NCI-H2107 (cell line): ENCODE data around the gene TCTN1.
"Not testable (repeated sequence)": the region's sequence is repeated elsewhere in the genome, so short reads cannot be mapped to it uniquely, and the experiment has no call there.

ENCODE experiments used
- DNase-seq: peaks from one replicate; lab custom pipeline; 2025; lab: John Stamatoyannopoulos, UW

The TCTN1 gene

DNA sequence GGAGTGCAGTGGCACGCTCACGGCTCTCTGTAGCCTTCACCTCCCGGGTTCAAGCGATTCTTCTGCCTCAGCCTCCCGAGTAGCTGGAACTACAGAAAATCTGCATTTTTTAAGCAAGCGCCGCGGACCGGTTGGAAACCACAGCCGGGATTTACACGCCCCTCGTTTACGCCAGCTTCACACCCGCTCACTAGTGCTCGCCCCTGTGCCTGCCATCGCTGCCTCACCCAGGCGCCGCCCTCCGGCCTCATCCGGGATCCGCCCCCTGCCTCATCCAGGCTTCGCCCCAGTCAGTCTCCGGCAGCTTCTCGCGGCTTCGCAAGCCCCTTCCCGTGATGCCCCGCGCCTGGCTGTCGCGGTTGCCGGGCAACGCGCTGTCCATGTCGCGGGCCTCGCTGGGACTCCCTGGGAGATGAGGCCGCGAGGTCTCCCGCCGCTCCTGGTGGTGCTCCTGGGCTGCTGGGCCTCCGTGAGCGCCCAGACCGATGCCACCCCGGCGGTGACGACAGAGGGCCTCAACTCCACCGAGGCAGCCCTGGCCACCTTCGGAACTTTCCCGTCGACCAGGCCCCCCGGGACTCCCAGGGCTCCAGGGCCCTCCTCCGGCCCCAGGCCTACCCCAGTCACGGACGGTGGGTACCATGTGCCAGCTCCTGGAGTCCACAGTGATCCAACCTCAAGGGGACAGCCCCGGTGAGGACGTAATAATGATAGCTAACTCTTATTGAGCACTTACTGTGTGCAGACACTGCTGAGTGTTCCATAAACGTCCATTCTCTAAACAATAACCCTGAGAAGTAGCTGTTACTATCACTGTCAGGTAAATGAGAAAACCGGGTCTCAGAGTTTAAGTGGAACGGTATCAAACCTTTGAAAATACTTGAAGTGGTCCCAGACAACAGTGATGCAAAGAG, at the start of gene TCTN1:
Gene TCTN1 (plus strand): TSS at position 359 of the 914 bp plus-strand sequence. CDS start 54 bp downstream, at position 413.
- DNase-seq: peak; percentile 91

DNA sequence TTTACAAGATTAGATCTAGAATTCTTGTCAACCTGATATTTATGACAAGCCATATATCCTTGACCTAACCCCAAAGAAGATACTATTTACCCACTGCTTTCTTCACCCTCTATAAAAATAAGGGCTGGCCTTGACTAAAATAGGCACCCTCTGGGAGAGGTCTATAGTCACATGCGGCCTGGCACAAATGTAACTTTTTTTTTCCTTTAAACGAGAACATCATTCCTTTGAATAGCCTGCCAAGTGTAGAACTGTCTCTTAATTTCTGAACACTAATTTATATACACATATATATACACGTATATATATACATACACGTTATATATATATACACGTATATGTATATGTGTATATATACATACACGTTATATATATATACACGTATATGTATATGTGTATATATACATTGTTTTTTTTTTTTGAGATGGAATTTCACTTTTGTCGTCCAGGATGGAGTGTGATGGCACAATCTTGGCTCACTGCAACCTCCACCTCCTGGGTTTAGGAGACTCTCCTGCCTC, 49.4 kb upstream of the TCTN1 start:
- no peak for DNase-seq

GRCh38 chr12:110565894-110566871, 47.7 kb upstream of the TCTN1 start:
- no peak for DNase-seq

- DNase-seq: no peak
Measured at GRCh38 chr12:110566993-110567392, 46.9 kb upstream of the TCTN1 start.

DNA sequence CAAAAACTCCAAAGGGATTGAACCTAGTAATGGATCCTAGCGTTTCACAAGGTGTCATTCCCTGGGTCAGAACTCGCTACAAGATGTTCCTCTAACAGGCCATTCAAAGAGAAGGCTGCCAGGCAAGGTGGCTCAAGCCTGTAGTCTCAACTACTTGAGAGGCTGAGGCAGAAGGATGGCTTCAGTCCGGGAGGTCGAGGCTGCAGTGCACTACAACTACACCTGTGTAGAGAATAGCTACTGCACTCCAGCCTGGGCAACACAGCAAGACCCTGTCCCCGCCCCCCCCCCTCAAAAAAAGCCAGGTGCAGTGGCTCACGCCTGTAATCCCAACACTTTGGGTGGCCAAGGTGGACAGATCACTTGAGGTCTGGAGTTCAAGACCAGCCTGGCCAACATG, 45.2 kb upstream of the TCTN1 start:
- no peak for DNase-seq

- DNase-seq: not testable (repeated sequence)
Measured at GRCh38 chr12:110569838-110570237, 44.1 kb upstream of the TCTN1 start.

DNA sequence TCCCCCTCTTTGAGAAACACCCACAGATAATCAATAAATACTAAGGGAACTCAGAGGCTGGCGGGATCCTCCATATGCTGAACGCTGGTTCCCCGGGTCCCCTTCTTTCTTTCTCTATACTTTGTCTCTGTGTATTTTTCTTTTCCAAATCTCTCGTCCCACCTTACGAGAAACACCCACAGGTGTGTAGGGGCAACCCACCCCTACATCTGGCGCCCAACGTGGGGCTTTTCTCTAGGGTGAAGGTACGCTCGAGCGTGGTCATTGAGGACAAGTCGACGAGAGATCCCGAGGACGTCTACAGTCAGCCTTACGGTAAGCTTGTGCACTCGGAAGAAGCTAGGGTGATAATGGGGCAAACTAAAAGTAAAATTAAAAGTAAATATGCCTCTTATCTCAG, 43.1 kb upstream of the TCTN1 start:
- not testable (repeated sequence) for DNase-seq

GRCh38 chr12:110574044-110574443, 39.9 kb upstream of the TCTN1 start:
- no peak for DNase-seq

DNA sequence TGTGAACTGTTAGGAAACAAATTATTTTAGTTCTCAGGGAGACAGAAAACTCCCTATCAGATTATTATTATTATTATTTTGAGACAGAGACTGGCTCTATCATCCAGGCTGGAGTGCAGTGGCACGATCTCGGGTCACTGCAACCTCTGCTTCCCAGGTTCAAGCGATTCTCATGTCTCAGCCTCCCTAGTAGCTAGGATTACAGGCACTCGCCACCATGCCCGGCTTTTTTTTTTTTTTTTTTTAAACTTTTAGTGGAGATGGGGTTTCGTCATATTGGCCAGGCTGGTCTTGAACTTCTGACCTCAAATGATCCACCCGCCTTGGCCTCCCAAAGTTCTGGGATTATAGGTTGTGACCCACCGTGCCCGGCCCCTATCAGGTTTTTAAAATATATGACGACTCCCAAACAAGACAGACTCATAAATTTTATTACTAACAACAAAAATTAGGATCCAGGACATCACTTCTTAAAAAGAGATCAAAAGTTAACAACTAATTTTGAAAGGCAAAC, 39.2 kb upstream of the TCTN1 start:
- DNase-seq: not testable (repeated sequence)

GRCh38 chr12:110575326-110575725, 38.6 kb upstream of the TCTN1 start:
- DNase-seq: no peak

GRCh38 chr12:110576504-110576903, 37.4 kb upstream of the TCTN1 start:
- no peak for DNase-seq

DNA sequence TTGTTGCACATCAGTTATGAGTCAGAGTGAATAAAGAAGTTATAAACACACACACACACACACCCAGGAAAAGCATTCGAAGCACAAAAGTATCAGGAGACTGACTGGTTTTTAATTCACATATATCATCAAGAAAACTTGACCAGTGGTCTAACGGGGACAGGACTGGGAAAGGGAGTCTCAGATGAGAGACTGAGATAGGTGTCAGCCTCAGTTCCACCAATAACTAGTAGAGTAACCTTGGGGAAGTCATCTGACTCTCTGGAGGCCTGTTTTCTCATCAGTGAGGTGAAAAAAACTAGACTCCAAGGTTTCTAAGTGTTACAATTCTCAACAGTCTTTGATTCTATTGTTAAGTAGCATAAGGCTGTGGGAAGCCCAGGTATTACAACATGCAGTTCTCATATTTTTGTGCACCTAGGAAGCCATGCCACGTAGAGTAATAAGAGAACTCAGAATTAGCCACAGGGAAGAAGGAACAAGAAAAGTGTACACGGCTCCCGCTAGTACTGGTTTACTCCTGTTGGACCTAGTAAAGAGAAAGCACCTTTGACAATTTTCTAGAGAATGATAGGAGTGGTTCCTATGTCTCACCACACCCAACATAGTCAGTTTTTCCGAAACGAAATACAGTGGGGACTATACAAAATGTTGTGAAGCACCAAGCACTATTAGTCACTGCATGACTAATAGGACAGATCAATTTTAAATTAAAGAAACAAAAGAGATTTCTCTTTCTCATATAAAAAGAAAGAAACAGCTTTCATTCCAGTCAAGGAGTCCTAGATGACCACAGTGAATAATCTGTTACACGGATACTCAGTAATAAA, 35.9 kb upstream of the TCTN1 start:
- peak; percentile 38 for DNase-seq

DNA sequence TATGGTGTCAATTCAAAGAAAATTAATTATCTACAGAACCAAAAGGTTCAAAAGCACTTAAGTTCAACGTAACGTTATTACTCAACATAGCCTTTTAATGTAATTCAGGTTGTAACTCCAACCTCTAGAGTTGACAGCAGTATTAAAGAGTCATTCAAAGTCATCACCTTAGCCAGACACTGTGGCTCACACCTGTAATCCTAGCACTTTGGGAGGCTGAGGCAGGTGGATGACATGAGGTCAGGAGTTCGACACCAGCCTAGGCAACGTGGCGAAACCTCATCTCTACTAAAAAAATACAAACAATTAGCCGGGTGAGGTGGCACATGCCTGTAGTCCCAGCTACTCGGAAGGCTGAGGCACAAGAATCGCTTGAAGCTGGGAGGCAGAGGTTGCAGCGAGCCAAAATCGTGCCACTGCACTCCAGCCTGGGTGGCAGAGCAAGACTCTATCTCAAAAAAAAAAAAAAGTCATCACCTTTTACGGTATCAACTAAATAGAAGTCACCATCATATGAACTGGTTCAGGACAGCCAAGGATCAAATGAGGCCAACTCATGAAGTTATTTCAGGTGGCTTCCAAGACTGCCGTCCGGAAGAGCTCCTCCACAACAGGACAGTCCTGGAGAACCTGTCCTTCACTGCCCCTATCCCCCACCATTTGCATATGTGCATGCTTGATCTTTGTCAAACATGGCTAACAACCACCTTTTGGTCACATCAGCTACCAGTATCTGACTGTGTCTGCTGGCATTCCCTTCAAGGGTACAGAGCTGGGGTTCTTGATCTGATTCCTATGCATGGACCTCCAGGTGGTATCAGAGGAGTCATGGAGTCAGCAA, 35.0 kb upstream of the TCTN1 start:
- DNase-seq: no peak

DNA sequence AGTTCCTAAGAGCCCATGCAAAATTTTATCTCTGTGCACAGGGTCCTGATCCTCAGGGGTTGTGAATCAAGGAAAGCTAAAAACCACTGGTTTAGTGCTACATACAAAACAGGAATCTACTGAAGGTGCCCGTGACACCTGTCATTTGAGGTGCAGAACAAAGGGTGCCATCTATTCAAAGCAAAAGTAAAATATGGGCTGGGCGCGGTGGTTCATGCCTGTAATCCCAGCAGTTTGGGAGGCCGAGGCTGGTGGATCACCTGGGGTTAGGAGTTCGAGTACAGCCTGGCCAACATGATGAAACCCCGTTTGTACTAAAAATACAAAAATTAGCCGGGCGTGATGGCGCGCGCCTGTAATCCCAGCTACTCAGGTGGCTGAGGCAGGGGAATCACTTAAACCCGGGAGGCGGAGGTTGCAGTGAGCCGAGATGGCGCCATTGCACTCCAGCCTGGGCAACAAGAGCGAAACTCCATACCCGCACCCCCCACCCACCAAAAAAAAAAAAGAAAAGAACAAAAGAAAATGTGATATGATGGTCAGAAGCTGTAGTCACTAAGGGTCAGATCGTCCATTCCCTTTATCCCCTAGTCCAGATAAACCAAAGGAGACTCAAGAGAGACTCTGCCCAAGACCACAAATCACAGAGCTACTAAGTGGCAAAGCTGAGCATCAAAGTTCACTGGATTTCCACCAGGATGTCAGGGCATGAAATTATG, 34.2 kb upstream of the TCTN1 start:
- DNase-seq: no peak

- no peak for DNase-seq
Measured at GRCh38 chr12:110581931-110582275, 32.0 kb upstream of the TCTN1 start.

DNA sequence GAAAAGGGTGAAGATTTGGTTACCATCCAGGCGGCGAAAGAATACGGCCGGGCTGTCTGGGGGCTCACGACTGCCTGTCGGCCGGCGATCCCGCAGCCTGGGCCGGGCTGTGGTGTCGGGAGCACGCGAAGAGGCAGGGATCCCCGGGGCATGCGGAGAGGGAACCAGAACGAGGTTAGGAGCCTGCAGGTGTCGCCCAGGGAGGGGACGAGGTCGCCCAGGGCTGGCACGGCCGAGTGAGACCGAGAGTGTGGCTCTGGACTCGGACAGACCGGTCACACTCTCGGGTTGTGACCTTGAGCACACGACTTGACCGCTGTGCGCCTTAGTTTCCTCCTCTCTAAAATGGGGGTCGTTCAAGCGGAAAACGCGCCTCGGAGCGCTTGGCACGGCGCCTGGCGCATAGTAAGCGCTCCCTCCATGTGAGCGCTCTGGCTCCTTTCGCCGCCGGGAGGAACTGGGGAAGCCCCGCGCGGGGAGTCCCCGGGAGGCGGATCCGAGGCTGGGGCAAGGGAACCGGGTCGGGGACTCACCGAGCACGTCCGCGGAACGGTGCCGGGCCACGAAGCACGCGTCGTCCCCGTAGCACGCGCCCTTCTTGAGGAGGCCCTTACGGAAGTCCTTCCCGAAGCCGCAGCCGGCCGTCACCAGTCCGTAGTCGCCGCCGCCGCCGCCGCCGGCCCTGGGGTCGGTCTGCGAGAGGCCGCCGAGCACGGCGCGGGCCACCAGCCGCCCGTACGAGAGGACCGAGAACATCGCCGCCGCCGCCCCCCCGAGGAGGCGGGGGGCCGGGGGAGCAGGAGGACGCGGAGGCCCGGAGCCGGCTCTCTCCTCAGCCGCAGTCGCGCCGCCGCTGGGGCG, 31.4 kb upstream of the TCTN1 start:
- no peak for DNase-seq

DNA sequence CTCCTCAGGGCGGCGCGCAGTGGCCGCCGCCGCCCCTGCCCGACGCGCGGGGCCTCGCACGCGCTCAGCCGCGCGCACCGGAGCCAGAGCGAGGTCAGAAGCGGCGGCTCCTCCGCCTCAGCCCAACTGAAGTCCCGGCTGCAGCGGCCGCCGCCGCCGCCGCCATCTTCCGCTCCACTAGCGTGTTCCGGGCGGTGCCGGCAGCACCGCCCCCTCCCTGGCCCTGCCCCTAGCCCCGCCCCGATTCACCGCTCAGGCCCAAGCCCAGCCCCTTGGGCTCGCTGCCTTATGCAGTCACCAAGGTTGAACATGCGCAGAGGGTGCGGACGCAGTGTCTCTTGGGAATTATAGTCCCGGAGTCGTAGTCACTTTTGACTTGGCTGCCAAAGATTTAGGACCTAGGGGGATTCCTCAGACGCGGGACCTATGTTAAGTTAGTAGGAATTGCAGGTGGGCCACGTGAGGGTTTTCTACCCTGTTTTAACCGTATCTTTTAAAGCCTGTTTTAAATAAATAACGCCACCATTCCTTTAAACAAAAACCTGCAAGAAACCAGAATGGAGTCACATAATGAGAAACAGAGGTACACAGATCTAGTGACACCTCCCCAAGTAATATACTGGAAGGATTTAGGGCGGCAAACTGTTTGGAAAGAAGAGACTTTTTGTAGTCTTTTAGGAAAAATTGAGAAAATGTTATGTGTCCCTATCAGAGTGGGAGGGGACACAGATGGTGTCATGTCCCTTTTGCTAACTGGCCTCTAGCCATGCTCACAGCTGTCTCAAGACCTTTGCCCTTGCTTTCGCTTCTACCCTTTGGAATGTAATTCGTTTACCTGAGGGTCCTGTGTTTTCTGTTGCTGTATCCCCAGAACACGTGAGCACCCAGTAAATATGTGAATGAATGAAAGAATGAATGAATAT, 30.5 kb upstream of the TCTN1 start, which contains the start of gene PPTC7:
Gene PPTC7 (minus strand): TSS at position 182 of the 923 bp plus-strand sequence. CDS start 287 bp downstream, outside the sequence.
- DNase-seq: peak; percentile 97
